Activated B cell treated with CpG ODN at 0.5 μM for 24 hours (primary cell): Measurements from ENCODE around the gene CARS1. TPM values are rescaled to one million over a fixed set of nuclear protein-coding genes. Genes with fewer than 3 reads are reported as not detected.

Experiments
- ATAC-seq: fragments of 200-7000 bp; cut with Tn5 transposase; one replicate; pipeline ENCODE4 v1.10.0; 2021; ENCODE audit warnings: low read depth, mild to moderate bottlenecking, moderate library complexity
- CTCF ChIA-PET: fragments of 350-600 bp; sonication (Branson Sonifier 250); formaldehyde crosslinking; loops from one replicate; lab custom pipeline; 2021; ENCODE audit warnings: antibody characterized with exemption; lab: Charles Lee
- POLR2A ChIA-PET: fragments of 350-600 bp; sonication (Branson Sonifier 250); formaldehyde crosslinking; loops from one replicate; lab custom pipeline; 2021; ENCODE audit warnings: antibody characterized with exemption; lab: Charles Lee
- DNase-seq: peaks from one replicate; pipeline ENCODE4 v3.0.0; 2022
- H3K27ac Mint-ChIP-seq: one replicate; pipeline ENCODE4 v1.8.0; 2020; ENCODE audit warnings: mixed read lengths
- H3K27me3 Mint-ChIP-seq: one replicate; pipeline ENCODE4 v1.8.0; 2021; ENCODE audit warnings: mixed read lengths
- H3K36me3 Mint-ChIP-seq: one replicate; pipeline ENCODE4 v1.8.0; 2021; ENCODE audit warnings: low read depth, mixed read lengths
- H3K4me1 Mint-ChIP-seq: one replicate; pipeline ENCODE4 v1.8.0; 2021; ENCODE audit warnings: mixed read lengths
- H3K4me3 Mint-ChIP-seq: one replicate; pipeline ENCODE4 v1.8.0; 2020; ENCODE audit warnings: mild to moderate bottlenecking, mixed read lengths
- H3K9me3 Mint-ChIP-seq: one replicate; pipeline ENCODE4 v1.8.0; 2020; ENCODE audit warnings: mixed read lengths
- CTCF ChIP-seq: fragments of 200-600 bp; IDR thresholded peaks from one replicate; pipeline ENCODE4 v1.8.0; 2022; ENCODE audit warnings: antibody characterized with exemption, mild to moderate bottlenecking
- intact Hi-C: fragments of 100-400 bp; cut with micrococcal nuclease; formaldehyde crosslinking; loops from one replicate; pipeline ENCODE4 v1.15.1; 2024
- total RNA-seq: library from RNA; stranded (reverse); gene quantifications from 2 replicates; pipeline ENCODE4 v1.2.3, GENCODE V29; 2022

CARS1 gene
- total RNA-seq, 1 donor from 2014 or later, result 110 TPM

- H3K27me3 Mint-ChIP-seq, result no peaks in the 10 kb centered on the region
- H3K36me3 Mint-ChIP-seq, result peaks cover 88% of the 10 kb centered on the region
- H3K27ac Mint-ChIP-seq, result no peak overlapping the region
- DNase-seq, result no peak
- ChIA-PET CTCF (interaction anchor here (2.6 kb wide), 1 partner anchor 75 kb away, joined by 7 read pairs; no protein-coding TSS in a partner anchor), POLR2A (no interaction called here)
- no peak for ATAC-seq
- TF ChIP-seq CTCF, result no peak
- no peak overlapping the region for H3K4me3 Mint-ChIP-seq
- peaks cover 4% of the 10 kb centered on the region for H3K4me1 Mint-ChIP-seq
- H3K9me3 Mint-ChIP-seq, result no peaks in the 10 kb centered on the region
- intact Hi-C loops, result no loop called here
Observed at GRCh38 chr11:3016861-3017260, 40.4 kb downstream of the CARS1 start.

- Mint-ChIP-seq H3K4me1 (no peaks in the 10 kb centered on the region), H3K4me3 (no peak overlapping the region), H3K27me3 (no peaks in the 10 kb centered on the region), H3K9me3 (no peaks in the 10 kb centered on the region), H3K27ac (no peak overlapping the region), H3K36me3 (peaks cover 92% of the 10 kb centered on the region)
- no peak for ATAC-seq
- CTCF ChIA-PET, result interaction anchor here (2.6 kb wide), 1 partner anchor 76 kb away, joined by 7 read pairs; no protein-coding TSS in a partner anchor
- no peak for DNase-seq
- intact Hi-C loops, result no loop called here
- POLR2A ChIA-PET, result no interaction called here
- no peak for TF ChIP-seq CTCF
Observed at GRCh38 chr11:3015796-3016195, 41.4 kb downstream of the CARS1 start.

GRCh38 chr11:3014943-3015342 lies 42.3 kb downstream of the CARS1 start:
- POLR2A ChIA-PET, result no interaction called here
- ATAC-seq (no peak), DNase-seq (no peak)
- no peaks in the 10 kb centered on the region for H3K9me3 Mint-ChIP-seq
- no peaks in the 10 kb centered on the region for H3K27me3 Mint-ChIP-seq
- no peak for TF ChIP-seq CTCF
- intact Hi-C loops, result no loop called here
- H3K36me3 Mint-ChIP-seq, result peaks cover 93% of the 10 kb centered on the region
- H3K27ac Mint-ChIP-seq, result no peak overlapping the region
- CTCF ChIA-PET, result interaction anchor here (2.6 kb wide), 1 partner anchor 76 kb away, joined by 7 read pairs; no protein-coding TSS in a partner anchor
- no peak overlapping the region for H3K4me3 Mint-ChIP-seq
- H3K4me1 Mint-ChIP-seq, result no peaks in the 10 kb centered on the region

GRCh38 chr11:3014057-3014938 lies 42.9 kb downstream of the CARS1 start:
- no peak for DNase-seq
- no peak for TF ChIP-seq CTCF
- Mint-ChIP-seq H3K27me3 (no peaks in the 10 kb centered on the region), H3K4me1 (no peaks in the 10 kb centered on the region), H3K27ac (no peak overlapping the region), H3K4me3 (no peak overlapping the region), H3K36me3 (peaks cover 92% of the 10 kb centered on the region), H3K9me3 (no peaks in the 10 kb centered on the region)
- ChIA-PET POLR2A (no interaction called here), CTCF (interaction anchor here (2.6 kb wide), 1 partner anchor 77 kb away, joined by 7 read pairs; no protein-coding TSS in a partner anchor)
- no peak for ATAC-seq
- intact Hi-C loops, result no loop called here
